Measurements from ENCODE around the gene ANXA10.

GRCh38 chr4:168101026-168101425, 8.7 kb downstream of the ANXA10 start:
- TF ChIP-seq E2F4 (CRISPR knock-in tag; IDR thresholded peaks at IDR 0.05; ENCODE audit: borderline replicate concordance, low read depth) (no peak), ZBTB21 (CRISPR knock-in tag; IDR thresholded peaks at IDR 0.05; ENCODE audit: borderline replicate concordance) (no peak), JAZF1 (CRISPR knock-in tag; IDR thresholded peaks at IDR 0.05) (no peak), MAX (CRISPR knock-in tag; IDR thresholded peaks at IDR 0.05) (no peak), FOXK1 (CRISPR knock-in tag; IDR thresholded peaks at IDR 0.05) (no peak), TP53 (CRISPR knock-in tag; IDR thresholded peaks at IDR 0.05) (no peak), FOXP1 (CRISPR knock-in tag; IDR thresholded peaks at IDR 0.05; ENCODE audit: borderline replicate concordance) (no peak)
- TF ChIP-seq, protein P1, sequence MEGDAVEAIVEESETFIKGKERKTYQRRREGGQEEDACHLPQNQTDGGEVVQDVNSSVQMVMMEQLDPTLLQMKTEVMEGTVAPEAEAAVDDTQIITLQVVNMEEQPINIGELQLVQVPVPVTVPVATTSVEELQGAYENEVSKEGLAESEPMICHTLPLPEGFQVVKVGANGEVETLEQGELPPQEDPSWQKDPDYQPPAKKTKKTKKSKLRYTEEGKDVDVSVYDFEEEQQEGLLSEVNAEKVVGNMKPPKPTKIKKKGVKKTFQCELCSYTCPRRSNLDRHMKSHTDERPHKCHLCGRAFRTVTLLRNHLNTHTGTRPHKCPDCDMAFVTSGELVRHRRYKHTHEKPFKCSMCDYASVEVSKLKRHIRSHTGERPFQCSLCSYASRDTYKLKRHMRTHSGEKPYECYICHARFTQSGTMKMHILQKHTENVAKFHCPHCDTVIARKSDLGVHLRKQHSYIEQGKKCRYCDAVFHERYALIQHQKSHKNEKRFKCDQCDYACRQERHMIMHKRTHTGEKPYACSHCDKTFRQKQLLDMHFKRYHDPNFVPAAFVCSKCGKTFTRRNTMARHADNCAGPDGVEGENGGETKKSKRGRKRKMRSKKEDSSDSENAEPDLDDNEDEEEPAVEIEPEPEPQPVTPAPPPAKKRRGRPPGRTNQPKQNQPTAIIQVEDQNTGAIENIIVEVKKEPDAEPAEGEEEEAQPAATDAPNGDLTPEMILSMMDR (IDR thresholded peaks at IDR 0.05): no peak
- TF ChIP-seq, protein P2, sequence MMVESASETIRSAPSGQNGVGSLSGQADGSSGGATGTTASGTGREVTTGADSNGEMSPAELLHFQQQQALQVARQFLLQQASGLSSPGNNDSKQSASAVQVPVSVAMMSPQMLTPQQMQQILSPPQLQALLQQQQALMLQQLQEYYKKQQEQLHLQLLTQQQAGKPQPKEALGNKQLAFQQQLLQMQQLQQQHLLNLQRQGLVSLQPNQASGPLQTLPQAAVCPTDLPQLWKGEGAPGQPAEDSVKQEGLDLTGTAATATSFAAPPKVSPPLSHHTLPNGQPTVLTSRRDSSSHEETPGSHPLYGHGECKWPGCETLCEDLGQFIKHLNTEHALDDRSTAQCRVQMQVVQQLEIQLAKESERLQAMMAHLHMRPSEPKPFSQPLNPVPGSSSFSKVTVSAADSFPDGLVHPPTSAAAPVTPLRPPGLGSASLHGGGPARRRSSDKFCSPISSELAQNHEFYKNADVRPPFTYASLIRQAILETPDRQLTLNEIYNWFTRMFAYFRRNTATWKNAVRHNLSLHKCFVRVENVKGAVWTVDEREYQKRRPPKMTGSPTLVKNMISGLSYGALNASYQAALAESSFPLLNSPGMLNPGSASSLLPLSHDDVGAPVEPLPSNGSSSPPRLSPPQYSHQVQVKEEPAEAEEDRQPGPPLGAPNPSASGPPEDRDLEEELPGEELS (CRISPR knock-in tag; IDR thresholded peaks at IDR 0.05): no peak
- TF ChIP-seq, protein P3, sequence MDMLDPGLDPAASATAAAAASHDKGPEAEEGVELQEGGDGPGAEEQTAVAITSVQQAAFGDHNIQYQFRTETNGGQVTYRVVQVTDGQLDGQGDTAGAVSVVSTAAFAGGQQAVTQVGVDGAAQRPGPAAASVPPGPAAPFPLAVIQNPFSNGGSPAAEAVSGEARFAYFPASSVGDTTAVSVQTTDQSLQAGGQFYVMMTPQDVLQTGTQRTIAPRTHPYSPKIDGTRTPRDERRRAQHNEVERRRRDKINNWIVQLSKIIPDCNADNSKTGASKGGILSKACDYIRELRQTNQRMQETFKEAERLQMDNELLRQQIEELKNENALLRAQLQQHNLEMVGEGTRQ (CRISPR knock-in tag; IDR thresholded peaks at IDR 0.05): no peak

Data from WTC11 (cell line).